HG02571 (cell line): ENCODE data around the gene GPR25.

Source experiments
- ATAC-seq: cut with Tn5 transposase; IDR thresholded peaks from one replicate; pipeline ENCODE4 v1.9.1; 2021; ENCODE audit warnings: mild to moderate bottlenecking, moderate library complexity; ENCODE audit not compliant: unreplicated experiment

GPR25 gene

DNA sequence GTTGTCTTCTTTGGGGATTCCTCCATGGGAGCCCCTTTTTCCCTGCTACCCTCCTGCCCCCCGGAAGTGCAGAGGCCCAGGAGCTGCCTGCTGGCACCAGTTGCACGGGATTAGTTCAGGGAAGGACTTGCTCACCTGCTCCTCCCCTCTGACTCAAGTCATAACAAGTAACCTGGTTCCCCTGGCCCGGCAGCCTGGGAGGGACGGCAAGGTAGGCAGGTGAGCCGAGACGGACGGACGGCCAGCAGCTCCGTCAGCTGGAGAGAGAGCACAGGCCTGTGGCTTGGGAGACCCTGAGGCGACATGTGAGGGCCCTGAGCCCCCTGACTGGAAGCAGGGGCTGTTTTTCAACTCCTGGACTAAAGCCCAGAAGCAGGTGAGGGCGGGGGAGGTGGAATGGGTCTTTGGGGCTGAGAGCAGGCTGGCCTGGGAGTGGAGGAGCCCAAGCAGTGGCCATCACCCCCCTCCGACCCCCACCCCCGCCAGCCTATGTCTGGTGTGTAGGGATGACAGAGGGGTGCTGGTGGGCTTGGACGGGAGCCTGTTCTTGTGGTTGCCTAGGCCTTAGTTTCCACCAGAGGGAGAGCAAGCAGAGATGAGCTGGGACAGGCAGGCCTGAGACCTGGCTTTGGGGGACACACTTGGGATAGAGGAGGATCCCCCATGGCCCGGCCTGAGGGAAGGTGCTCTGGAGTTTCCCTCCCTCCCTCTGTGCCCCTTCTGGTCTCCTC is 22.1 kb downstream of the GPR25 start, which contains the start of gene INAVA:
Gene INAVA (plus strand): TSS at position 189 of the 731 bp plus-strand sequence. CDS start 3,501 bp downstream, outside the sequence.
- no peak for ATAC-seq

DNA sequence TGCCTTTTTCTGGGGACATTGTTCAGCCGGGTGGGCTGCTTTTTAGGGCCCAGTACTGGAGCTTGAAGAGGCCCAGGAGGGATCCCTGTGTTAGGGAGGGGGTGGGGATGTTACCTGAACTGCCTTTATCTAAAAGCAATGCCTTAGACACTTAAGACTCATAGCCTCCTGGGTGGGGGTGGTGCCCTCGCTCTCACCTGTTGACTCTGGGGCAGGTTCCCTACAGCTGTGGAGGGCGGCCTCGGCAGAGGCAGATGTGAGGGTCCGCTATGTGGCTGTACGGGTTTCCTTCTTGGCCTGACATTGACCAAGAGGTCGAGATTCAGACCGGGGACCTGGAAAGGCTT is 22.6 kb downstream of the GPR25 start:
- ATAC-seq = no peak

DNA sequence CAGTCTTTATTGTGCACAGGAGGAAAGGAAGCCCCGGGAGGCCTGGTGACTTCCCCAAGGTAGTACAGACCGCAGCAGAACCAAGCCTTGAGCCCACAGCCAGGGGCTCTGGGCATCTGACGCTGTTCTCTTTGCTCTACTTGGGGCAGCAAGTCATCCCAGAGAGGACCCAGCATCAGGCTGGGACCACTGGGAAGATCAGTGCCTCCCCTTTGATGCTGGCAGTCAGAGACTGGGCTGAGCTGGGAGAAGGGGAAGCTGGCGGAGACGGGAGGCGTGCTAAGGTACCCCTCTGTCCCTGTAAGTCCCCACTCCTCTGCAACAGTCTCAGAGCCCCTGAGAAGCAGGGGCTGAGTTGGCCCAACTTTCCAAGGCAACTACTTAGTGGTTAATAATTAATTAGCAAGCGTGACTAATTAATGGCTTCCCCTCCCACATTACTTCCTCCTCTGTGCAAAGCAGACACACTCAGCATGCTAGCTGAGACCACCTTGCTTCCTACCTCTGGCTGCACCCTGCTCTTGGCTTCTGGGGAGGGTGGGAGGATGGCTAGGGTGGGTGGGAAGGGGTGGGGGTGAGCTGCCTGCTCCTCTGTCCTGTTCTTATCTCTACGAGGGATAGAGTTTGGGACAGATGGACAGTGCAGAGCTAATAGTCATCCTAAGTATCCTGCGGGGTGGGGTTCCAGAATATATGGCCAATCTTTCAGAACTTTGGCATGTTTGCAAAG is 23.2 kb downstream of the GPR25 start:
- ATAC-seq = no peak

DNA sequence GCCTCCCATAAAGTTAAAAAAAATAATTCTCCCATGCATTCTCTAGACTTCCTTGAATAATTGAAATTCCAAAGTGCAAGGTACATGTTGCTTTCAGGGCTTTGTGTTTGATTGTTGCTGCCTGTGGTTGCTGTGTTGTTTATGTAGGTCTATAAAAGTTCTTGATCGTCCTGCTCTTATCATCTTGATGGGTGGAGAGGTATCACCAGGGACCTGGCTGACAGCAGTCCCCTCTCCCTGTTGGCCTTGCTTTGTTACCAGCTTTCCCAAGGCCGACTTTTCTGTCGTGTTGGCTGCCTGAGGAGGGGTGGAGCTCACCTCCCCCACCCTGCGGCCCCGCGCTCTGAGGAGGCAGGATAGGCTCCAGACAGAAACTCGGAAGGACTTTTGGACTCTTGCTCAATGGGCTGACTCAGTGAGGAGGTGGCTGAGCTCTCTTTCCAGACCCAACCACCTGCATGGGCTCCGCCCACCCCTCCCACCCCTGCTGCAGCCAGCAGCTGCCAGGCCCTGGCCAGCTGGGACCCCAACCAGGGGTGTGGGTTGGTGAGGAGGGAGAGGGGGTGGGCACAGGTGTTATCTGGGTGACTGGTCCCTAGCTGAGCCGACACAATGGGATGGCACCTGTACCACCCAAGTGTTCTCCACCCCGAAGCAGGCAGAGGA is 23.9 kb downstream of the GPR25 start:
- ATAC-seq = no peak

DNA sequence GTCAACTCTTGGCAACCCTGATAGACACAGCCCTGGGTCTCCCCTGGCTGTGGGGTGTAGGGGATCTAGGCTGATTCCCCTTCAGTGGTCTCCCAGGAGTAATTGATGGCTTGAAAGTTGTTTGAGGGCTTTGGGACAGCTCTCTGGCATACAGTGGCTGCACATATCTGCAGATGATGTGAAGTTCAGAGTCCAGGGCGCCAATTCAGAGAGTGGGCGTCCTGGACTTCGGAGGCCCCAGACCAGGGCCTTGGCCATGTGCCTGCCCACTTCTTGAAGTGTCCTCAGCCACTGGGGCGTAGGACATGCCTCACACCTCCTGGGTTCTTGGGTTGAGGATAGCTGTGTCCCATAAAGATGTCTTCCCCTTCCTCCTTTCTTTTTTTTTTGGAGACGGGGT is 24.5 kb downstream of the GPR25 start:
- no peak for ATAC-seq

DNA sequence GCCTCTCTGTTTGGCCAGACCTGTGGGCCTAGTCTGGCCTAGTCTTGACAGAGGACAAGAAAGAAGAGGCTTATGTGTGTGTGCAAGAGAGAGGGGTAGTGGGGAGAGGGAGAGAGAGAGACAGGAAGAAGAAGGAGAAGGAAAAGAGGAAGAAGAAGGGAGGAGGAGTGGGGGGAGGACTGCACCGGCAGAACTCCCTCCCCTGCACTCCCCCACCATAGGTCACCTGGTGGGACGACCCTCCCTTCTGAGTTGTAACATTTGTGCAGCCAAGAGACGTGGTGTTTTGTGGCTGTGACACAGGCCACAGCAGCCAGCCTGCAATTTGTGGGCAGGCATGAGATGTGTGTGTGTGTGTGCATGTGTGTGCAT is 26.2 kb downstream of the GPR25 start:
- no peak for ATAC-seq

DNA sequence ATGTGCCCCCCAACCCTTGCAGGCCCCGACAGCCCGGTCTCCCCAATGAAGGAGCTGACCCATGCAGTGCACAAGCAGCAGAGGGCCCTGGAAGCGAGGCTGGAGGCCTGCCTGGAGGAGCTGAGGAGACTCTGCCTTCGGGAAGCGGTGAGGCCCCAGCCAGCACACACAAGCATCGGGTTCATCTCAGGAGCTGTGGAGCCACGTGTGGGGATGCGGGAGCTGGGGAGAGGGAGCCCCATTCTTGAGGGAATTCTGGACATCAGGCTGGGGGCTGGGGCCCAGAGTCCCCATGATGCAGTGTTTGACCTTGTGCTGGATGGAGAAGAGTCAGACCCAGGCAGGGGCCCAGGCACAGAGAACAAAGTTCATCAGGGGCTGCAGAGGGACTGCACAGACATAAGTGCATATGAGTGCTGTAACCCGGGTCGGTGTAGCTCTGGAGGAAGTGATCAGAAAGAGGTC is 26.7 kb downstream of the GPR25 start:
- no peak for ATAC-seq

DNA sequence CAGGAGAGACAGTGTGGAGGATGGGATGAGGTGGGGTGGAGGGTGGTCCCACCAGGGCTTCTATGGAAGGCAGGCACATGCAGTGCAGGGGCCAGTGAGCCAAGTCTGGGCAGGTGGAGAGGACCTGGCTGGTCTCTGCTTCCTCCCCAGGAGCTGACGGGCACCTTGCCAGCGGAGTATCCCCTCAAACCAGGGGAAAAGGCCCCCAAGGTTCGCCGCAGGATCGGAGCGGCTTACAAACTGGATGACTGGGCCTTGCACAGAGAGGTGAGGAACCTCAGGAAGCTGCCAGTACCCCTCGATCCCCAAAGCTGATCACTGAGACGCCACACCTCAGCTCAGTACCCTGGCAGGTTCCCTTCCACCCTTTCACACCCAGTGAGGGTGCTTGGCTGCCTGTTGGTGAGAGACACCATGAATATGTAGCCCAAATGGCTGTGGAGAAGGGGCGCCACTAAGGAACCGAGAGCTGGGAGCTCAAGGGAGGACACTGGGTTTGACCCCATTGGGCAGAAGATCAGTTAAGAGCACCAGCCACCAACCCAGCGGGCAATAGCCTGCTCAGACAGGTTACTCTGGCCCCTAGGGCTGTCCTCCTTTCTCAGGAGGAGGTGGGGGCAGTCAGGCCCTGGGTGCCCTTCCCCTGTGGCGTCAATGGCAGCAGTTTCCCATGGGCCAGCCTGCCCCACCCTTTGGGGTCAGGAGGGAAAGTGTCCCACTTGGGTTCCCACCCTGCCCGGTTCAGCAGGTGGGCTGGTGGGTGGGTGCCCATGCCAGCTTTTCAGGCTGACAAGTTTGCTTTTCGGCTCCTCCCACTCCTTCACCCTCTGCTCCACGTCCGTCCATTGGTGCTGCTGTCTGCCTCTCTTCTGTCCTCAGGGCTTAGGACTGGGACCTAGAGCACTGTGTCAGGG is 27.4 kb downstream of the GPR25 start:
- ATAC-seq = no peak

DNA sequence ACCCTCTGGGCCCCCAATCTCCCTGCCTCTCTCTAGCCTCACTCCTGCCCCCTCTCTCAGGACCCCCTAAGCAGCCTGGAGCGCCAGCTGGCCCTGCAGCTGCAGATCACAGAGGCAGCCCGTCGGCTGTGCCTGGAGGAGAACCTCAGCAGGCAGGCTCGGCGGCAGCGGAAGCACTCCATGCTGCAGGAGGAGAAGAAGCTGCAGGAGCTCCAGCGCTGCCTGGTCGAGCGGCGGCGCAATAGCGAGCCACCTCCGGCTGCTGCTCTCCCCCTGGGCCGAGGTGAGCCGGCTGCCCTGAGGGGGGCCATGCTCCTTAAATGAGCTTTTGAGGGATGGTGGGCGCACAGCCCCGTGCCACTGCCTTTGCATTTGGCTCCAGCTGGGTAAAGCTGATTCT is 28.1 kb downstream of the GPR25 start:
- no peak for ATAC-seq

DNA sequence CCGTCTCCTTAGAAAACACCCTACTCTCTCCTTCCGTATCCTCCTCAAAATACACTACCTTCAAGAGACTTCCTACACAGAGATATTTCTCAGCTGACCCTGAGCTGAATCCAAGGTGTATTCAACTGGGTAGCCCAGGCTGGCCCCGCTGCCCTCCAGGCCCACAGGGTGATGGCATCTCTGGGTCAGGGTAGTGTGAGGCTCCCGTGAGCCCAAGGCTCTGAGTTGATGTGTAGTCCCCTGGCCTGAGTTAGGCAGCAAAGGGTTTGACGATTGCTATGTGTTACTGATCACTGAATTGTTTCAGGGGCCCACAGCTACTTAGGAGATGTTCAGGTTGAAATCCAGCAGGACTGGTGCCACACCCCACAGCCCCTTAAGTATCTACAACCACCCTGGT is 28.6 kb downstream of the GPR25 start:
- no peak for ATAC-seq

DNA sequence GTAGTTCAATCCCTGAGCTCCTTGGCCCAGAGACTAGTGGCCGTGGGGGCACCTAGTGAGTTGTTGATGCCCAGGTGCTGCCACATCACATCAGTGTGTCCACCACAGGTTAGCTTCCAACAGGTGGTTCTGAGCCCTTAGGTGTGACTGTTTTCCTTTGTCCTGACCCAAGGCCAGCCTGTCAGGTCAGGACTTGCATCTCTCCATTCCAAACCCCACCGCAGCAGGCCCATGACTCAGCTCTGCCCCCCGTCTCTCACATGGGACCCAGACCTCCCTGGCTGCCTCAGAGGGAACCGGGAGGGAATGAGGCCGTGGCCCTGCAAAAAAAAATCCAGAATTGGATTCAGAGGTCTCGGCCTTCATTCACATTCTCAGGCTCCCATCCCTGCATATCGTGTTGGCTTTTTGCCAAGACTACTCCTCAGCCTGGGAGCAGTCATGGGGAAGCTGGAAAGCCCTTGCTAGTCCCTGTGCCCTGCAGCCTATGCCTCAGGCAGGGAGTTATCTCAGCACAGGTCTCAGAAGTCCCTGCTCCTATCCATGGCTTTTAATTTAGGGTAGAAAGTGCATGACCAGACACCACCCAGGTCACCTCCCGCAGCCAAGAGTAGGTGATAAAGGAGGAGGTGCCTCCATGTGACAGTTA is 29.1 kb downstream of the GPR25 start:
- no peak for ATAC-seq

DNA sequence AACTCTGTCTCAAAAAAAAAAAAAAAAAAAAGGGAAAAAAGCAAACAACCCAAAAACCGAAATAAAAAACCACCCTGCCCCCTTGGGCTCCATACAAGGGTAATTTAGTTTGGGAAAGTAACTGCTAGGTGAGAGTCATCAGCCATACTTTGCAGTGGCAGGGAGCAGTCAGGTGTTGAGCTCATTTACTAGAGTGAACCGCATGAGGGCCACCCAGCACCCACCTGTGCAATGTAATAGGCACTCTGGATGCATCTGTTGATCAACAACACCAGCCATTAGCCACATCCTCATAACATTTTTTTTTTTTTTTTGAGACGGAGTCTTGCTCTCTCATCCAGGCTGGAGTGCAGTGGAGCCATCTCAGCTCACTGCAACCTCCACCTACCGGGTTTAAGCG is 31.0 kb downstream of the GPR25 start:
- no peak for ATAC-seq

DNA sequence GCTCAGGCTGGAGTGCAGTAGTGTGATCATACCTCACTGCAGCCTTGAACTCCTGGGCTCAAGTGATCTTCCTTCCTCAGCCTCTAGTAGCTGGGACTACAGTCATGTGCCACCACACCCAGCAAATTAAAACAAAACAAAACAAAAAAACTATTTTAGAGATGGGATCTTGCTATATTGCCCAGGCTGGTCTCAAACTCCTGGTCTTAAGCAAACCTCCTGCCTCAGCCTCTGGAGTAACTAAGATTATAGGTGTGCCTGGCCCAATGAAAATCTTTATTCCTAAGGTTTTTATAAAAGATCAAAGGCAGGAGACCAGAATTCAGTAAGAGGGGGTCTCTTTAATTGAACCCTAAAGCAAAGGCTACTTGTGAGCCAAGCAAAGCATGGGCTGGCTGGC is 32.0 kb downstream of the GPR25 start:
- no peak for ATAC-seq

DNA sequence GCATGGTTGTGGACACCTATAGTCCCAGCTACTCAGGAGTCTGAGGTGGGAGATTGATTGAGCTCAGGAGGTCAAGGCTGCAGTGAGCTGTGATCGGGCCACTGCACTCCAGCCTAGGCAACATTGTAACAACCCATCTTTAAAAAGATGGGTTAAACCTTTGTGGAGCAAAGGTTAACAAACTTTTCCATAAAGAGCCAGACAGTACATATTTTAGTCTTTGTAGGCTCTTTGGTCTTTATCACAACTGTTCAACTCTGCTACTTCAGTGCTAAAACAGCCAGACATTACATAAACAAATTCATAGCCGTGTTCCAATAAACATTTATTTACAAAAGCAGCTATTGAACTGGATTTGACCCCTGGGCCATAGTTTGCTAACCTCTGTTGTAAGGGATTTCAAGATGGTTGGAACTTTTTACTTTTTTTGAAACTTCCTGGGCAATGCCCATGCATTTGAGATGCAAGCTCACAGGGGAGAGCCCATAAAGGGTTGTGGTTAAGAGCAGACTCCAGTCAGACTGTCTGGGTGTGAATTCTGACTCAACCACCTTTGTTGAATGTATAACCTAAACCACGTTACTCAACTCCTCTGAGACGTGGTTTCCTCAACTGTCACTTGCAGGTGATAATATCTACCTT is 32.8 kb downstream of the GPR25 start:
- ATAC-seq = no peak

DNA sequence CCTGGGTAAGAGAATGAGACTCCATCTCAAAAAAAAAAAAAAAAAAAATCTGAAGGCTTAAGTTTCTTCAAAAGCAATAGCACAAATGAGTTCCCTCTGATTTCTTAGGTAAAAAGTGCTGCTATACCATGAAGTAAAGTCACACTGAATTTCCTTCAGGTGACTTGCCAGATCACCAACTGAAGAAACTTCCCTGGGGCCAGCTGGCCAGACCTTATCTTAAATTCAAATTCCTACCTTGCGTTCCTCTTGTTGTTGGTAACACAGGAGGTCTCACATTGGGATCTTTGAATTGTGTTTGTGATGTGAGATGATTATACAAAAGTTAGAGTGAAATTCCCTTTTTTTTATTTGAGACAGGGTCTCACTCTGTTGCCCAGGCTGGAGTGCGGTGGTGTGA is 33.7 kb downstream of the GPR25 start:
- no peak for ATAC-seq

DNA sequence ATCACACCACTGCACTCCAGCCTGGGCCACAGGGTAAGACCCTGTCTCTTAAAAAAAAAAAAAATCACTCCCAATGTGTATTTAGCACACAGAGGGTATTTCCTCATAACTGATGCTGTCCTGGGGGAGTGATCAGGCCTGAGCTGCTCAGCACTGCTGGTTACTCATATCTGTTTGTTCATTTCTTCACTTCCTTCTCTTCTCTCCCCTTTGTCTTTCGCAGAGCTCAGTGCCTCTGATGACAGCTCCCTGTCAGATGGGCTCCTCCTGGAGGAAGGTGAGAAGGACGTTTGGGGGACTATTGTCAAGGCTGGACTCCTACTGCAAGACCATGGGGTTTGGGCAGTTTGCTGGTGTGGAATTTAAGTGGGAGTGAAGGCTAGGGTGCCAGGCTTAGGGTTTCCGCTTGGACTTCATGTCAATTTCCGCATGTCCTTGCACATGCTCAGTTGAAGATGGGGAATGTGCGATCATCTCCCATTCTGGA is 34.9 kb downstream of the GPR25 start:
- ATAC-seq = peak; percentile 64

DNA sequence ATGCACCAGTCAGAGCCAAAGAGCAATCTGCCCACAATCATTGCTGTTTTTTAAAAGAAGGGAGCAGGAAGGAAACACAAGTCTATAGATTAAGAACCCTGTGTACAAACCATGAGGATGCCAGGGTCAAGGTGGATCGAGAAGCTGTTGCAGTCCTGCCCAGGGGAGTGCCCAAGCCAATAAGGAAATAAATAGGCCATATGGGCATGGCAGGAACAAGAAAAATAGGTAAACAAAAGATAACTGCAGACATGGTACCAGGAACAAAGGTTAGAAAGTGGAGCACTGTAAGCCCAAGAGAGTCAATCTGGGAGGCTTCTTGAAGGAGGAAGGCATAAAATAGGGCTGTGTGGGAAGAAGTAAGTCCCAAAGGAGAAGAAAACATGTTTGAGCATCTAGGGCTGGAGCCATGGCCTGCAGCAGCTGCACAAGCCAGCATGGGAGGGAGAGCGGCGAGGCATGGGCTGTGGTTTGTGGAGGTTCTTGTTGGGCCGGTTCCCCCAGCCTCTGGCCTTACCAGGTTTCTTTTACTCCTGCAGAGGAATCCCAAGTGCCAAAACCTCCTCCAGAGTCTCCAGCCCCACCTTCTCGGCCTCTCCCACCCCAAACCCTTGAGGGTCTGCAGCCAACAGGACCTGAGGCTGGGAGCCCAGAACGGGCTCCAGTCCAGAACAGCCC is 35.5 kb downstream of the GPR25 start:
- ATAC-seq = no peak

DNA sequence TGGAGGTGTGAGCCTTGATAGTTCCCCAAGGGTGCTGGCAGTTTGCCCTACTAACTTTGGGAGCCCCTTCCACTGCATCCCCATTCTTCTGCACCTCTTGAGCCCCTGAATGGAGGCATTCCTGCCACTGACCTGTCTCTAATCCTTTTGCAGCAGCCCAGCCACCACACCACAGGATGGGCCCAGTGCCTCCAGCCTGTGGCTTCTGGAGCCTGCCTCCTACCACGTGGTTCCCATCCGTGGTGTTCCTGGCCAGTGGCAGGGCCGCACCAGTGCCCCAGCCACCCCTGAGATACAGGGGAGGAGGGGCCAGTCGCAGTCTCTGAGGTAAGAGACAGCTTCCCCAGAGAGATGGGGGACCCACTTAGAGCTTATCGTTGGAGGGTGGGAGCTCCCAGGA is 36.3 kb downstream of the GPR25 start:
- ATAC-seq = no peak

DNA sequence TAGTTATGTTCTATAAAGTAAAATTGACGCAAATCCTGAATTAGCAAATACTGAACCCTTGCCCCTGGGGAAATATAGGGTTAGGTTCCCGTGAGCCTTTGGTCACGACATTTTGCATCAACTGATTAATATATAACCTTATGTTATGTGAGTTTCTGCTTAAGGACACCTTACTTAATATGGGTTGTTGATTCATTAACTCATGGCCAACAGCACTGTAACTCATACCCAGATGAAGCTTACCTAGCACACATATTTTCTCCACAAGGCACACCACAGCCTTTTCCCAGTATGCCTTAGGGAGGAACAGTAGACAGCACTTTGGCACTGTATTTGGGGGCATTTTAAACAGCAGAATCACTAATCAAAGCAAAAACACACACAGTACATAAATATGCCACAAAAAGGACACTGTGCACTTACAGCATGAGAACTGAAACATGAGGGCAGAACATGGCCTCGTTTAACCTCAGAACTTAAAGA is 37.0 kb downstream of the GPR25 start:
- no peak for ATAC-seq
